NOMO-1 treated with dmso at 0.1 percent for 144 hours (cell line): ENCODE data around the gene GALC.
"Not testable (repeated sequence)": the region's sequence is repeated elsewhere in the genome, so short reads cannot be mapped to it uniquely, and the experiment has no call there.

Experiments
- DNase-seq: peaks from one replicate; lab custom pipeline; 2025; ENCODE audit not compliant: unreplicated experiment; lab: John Stamatoyannopoulos, UW

Gene GALC

GRCh38 chr14:87992718-87993628 lies at the start of gene GALC:
GALC (minus strand) TSS chr14:87993182; CDS start chr14:87993164, 18 bp downstream.
- DNase-seq = peak; percentile 87

- no peak for DNase-seq
These were observed 47.2 kb upstream of the GALC start for GRCh38 chr14:88040146-88040545.

- DNase-seq = no peak
These were observed 46.2 kb upstream of the GALC start for GRCh38 chr14:88039197-88039596.

- no peak for DNase-seq
These were observed 44.3 kb upstream of the GALC start for GRCh38 chr14:88037325-88037724.

- DNase-seq = no peak
These were observed 43.4 kb upstream of the GALC start for GRCh38 chr14:88036422-88036821.

- DNase-seq = no peak
These were observed 41.1 kb upstream of the GALC start for GRCh38 chr14:88034076-88034475.

GRCh38 chr14:88032373-88032772 lies 39.4 kb upstream of the GALC start:
- DNase-seq = no peak

- DNase-seq = no peak
These were observed 37.9 kb upstream of the GALC start for GRCh38 chr14:88030892-88031291.

GRCh38 chr14:88030079-88030478 lies 37.1 kb upstream of the GALC start:
- peak; percentile 76 for DNase-seq

GRCh38 chr14:88029500-88029899 lies 36.5 kb upstream of the GALC start:
- DNase-seq = no peak

GRCh38 chr14:88026890-88027289 lies 33.9 kb upstream of the GALC start:
- no peak for DNase-seq

GRCh38 chr14:88025313-88025712 lies 32.3 kb upstream of the GALC start:
- DNase-seq = no peak

- DNase-seq = not testable (repeated sequence)
These were observed 31.5 kb upstream of the GALC start for GRCh38 chr14:88024252-88025086.

- DNase-seq = no peak
These were observed 30.7 kb upstream of the GALC start for GRCh38 chr14:88023658-88024187.

- no peak for DNase-seq
These were observed 24.6 kb upstream of the GALC start for GRCh38 chr14:88017535-88017934.

- no peak for DNase-seq
These were observed 23.8 kb upstream of the GALC start for GRCh38 chr14:88016768-88017167.

GRCh38 chr14:88013750-88014349 lies 20.9 kb upstream of the GALC start:
- DNase-seq = peak; percentile 40

GRCh38 chr14:88012495-88012894 lies 19.5 kb upstream of the GALC start:
- no peak for DNase-seq

GRCh38 chr14:88010331-88010730 lies 17.3 kb upstream of the GALC start:
- no peak for DNase-seq

GRCh38 chr14:88009486-88009885 lies 16.5 kb upstream of the GALC start:
- DNase-seq = no peak

- DNase-seq = no peak
These were observed 15.2 kb upstream of the GALC start for GRCh38 chr14:88008039-88008742.
